WTC11 (cell line): ENCODE results near the gene JAGN1.
A peak's percentile ranks its signal among the peaks of the same experiment; 100 is the strongest.

ENCODE experiments used
- ATF2 ChIP-seq: sonication (generic); formaldehyde crosslinking; IDR thresholded peaks from 2 replicates; pipeline ENCODE4 v1.8.1; 2022; ENCODE audit warnings: low read depth, missing genetic modification reagents, borderline replicate concordance
- ATF3 ChIP-seq: sonication (generic); formaldehyde crosslinking; conservative IDR thresholded peaks from 2 replicates; pipeline ENCODE4 v1.8.1; 2022; ENCODE audit warnings: mild to moderate bottlenecking, missing genetic modification reagents
- CTCF ChIP-seq: fragments of 200-600 bp; IDR thresholded peaks from 2 replicates; pipeline ENCODE4 v1.8.0; 2022; ENCODE audit warnings: antibody characterized with exemption
- ETV6 ChIP-seq: sonication (generic); formaldehyde crosslinking; IDR thresholded peaks from 2 replicates; pipeline ENCODE4 v1.8.1; 2022; ENCODE audit warnings: mild to moderate bottlenecking, missing genetic modification reagents
- HMGXB4 ChIP-seq: sonication (generic); formaldehyde crosslinking; IDR thresholded peaks from 2 replicates; pipeline ENCODE4 v1.8.1; 2023; ENCODE audit warnings: mild to moderate bottlenecking, moderate library complexity, missing genetic modification reagents
- NR3C1 ChIP-seq: sonication (generic); formaldehyde crosslinking; conservative IDR thresholded peaks from 2 replicates; pipeline ENCODE4 v1.8.1; 2023; ENCODE audit warnings: low read depth, mild to moderate bottlenecking, missing genetic modification reagents
- PRDM15 ChIP-seq: sonication (generic); formaldehyde crosslinking; IDR thresholded peaks from 2 replicates; pipeline ENCODE4 v1.8.0; 2022; ENCODE audit warnings: missing genetic modification reagents
- PRRX2 ChIP-seq: fragments of 250-450 bp; sonication (Bioruptor Pico); IDR thresholded peaks from 2 replicates; pipeline ENCODE4 v1.8.0; 2021; ENCODE audit warnings: mild to moderate bottlenecking
- RELA ChIP-seq: sonication (generic); formaldehyde crosslinking; IDR thresholded peaks from 2 replicates; pipeline ENCODE4 v1.8.1; 2022; ENCODE audit warnings: missing genetic modification reagents, mild to moderate bottlenecking, borderline replicate concordance

GRCh38 chr3:9932843-9933560, 42.6 kb downstream of the JAGN1 start:
- TF ChIP-seq ATF2 (no peak), RELA (CRISPR knock-in tag) (0 out of 2 replicates have a peak, but pooled peaks have one; percentile 57), CTCF (peak; percentile 33), ATF3 (no peak), HMGXB4 (CRISPR knock-in tag) (peak; percentile 95), NR3C1 (CRISPR knock-in tag) (no peak), PRDM15 (CRISPR knock-in tag) (peak; percentile 8; the same call in 1 of the 2 replicates), PRRX2 (CRISPR knock-in tag) (no peak), ETV6 (no peak)
